SHP77 treated with DMSO at 0.1 percent for 48 hours (cell line): ENCODE measurements around the gene ULBP1.
"Not testable (repeated sequence)": the region's sequence is repeated elsewhere in the genome, so short reads cannot be mapped to it uniquely, and the experiment has no call there.

ENCODE experiments used
- DNase-seq: peaks from one replicate; lab custom pipeline; 2025; lab: John Stamatoyannopoulos, UW

The ULBP1 gene

DNA sequence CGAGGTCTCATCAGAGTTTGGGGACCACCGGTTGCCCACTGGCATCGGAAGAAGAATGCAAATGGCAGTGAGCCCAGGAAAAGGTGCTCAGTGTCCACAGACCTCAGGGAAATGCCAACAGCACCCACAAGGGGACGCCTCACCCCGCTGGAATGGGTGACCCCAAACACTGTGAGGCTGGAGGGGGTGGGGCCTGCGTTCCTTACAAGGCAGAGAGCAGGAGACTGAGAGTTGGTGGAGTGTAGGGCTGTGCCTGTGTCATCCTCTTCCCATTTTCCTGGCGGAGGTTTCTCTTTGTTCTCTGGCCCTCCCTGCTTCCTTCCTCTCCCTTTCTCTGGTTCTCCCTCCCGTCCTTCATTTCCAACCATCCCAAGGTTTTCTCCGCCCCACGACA lies 9.8 kb upstream of the ULBP1 start:
- DNase-seq: not testable (repeated sequence)

- DNase-seq: not testable (repeated sequence)
Observed at GRCh38 chr6:149954328-149954983, 9.3 kb upstream of the ULBP1 start.

DNA sequence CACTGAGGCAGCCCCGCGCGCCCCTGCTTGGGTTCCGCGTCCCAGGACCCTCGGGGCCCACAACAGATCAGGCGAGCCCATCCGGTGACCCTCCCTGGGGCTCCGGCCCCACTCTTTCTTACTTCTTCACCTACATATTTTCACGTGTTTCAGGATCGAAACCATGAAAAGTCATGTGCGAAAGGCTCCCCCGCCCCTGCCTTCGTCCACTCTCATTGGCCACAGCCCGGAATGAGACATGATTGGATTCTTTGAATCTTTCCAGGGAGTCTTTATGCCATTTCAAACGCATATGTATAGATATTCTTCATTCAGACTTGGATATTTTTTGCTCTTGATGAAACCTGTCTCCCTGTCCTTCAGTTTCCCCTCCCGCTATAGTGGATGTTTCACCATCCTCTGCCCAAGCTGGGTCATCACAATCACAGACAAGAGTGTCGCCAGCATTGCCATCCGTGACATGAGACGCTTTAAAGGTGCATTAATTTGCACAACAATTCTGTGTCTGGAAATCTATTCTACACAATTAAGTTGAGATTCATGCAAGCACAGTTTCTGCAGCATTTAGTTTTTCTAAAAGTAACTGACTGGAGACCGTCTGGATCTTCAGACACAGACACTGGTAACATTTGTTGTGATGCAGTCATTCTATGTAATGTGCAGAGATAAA lies 8.6 kb upstream of the ULBP1 start:
- DNase-seq: not testable (repeated sequence)

- not testable (repeated sequence) for DNase-seq
Observed at GRCh38 chr6:149955654-149956317, 8.0 kb upstream of the ULBP1 start.

GRCh38 chr6:149958124-149958523 lies 5.6 kb upstream of the ULBP1 start:
- not testable (repeated sequence) for DNase-seq

- DNase-seq: not testable (repeated sequence)
Observed at GRCh38 chr6:149959806-149960205, 3.9 kb upstream of the ULBP1 start.

DNA sequence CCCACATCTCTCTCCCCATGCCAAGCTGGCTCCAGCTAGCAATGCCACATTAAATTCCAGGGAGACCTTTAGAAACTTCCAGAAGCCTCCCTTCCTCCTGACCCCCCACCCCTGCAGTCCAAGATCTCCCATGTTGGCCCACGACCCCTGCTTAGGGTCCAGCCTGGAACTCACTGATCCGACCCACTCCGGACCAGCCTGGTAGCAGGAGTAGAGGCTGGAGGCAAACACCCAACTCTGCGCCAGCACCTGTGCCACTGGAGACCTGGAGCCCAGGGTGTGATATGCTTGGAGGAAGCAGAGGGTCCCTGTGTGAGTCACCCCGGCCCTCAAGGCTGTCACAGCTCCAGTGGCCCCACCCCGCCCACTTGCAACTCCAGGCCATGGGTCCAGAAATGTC lies 3.3 kb upstream of the ULBP1 start:
- no peak for DNase-seq

DNA sequence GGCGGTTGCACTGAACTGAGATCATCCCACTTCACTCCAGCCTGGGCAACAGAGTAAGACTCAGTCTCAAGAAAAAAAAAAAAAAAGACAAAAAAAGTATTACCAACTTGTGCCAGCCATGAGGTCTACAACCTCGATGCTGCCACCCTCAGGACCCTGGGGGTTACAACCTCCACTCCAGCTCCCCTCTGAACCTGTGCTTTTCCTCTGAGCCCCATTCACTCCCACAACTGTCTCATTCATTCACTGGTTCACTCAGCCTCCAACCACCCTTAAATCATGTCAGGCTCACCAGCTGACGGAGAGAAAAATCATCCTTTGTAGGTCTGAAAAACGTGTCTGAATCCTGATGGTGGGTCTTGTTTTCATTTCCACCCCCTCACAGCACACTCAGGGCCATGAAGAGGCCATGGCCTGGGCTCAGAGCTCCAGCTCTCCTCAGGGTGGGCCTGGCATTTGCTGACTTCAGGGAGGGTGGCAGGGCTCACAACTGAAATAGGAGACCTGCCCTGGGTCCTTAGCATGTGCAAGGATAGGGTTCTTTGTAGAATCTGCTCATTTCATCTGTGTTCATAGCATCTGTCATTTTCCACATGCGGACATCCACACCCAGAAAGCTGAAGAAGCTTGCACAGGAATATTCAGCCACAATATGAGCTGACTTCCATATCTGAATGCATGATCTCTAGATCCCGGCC lies 1.9 kb upstream of the ULBP1 start:
- DNase-seq: no peak

DNA sequence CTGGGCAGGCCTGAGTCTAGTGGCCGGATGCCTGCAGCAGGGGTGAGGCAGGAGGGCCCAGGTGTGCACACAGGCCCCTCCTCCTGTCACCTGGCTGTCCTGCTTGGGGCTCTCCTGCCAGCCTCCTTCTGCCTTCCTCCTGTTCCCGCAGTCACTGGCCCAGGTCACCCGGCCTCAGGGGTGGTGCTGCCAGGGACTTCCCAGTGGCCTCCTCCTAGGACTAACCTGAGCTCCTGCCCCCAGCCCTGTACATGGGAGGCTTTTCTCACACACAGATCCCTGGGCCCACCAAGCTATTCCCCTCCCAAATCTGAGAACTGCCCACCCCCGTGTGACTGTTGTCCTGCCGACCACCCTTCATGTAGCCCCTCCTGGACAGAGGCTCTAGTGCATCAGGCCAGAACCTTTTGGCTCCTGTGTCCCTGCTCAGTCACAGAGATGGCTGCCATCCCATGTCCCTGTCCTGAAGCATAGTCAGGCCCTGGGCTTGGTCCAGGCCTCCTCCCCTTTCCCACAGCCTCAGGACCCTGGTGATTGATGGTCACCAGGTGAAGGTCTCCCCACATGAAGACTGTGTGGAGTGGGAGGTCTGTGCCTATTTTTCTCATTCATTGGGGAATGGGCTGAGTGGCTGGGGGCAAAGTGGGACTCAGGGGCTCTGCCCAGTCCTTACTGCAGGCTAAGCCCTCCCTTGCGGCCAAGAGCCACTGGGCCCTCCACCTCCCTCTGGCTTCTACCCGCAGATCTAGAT lies 1.1 kb upstream of the ULBP1 start:
- DNase-seq: no peak

DNA sequence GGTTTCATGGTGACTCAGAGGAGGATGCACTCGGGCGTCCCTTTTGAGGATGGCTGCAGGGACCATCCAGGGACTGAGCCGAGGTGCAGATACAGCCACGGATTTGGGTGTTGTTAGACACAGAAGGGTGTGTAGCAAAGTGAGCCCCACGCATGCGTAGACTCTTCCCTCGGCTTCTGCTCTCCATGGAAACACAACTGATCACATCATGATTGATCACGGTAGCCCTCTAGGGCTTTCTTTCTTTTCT lies 606 bp upstream of the ULBP1 start:
- DNase-seq: no peak

GRCh38 chr6:149964308-149965193 lies 808 bp downstream of the ULBP1 start:
- no peak for DNase-seq

DNA sequence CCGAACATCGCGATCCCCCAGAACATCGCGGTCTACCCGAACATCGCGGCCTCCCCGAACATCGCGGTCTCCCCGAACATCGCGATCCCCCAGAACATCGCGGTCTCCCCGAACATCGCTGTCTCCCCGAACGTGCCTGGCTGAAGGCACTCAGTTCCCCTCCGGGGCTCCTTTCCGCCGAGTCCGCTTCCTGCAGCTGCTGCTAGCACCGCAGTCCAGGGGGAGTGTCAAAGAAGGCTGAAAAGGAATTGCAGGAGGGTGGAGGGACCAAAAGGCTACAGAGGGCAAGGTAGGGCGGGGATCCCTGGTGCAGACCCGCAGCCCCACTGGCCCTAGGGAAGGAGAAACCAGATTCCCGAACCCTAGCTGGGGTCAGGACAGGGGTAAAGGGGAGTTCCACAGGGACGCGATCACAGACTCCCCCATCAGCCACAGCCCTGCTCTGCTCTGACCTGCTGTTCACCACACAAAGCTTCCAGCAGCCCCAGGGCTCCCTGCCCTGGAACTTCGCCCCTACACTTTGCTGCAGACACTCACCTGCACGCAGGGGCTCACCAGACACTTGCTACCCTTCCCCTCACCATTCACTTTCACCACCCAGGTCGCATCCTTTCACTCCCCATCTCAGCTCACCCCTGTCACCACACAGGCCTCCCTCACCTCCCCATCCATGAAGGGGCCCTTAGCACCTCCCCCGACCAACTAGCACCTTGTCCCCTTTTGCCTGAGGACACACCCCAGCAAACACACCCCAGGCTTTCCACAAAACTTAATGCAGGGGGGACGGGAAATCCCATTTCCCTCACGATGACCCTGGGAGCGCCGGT lies 1.7 kb downstream of the ULBP1 start:
- DNase-seq: no peak

DNA sequence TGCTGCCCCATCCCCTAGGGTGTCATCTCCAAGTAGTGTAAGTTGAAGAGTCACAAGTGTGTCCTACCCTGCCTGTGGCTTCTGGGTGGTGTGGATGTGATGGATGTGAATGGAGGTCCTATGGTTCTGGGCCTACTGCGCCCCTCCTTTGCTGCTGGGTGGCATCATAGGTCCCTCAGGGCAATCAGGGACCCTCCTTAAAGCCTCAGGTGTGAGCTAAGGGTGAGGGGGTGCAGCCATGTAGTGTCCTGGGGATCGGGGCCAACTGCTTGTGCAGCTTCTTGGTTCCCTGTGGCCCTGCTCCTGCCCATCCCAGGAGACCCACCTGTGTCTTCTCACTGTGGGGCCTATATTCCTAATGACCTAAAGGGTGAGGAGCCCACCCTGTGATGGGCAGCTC lies 2.6 kb downstream of the ULBP1 start:
- DNase-seq: not testable (repeated sequence)

DNA sequence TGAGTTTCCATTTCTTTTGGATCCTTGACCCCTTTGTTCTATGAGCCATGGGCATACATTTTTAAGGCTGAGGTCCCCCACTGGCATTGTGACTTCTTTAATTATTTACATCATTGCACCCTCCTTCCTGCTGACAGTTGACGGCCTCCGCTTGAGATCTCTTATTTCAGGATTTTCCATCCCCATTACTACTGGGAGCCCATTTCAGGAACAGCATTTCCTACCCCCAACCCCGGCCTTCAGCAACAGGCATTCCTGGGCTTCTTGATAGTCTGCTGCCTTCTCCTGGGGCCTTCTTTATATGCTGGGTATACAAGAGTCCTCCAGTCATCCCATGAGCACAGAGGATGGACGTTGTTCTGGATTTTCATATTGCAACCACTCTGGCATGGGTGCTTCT lies 3.8 kb downstream of the ULBP1 start:
- no peak for DNase-seq

DNA sequence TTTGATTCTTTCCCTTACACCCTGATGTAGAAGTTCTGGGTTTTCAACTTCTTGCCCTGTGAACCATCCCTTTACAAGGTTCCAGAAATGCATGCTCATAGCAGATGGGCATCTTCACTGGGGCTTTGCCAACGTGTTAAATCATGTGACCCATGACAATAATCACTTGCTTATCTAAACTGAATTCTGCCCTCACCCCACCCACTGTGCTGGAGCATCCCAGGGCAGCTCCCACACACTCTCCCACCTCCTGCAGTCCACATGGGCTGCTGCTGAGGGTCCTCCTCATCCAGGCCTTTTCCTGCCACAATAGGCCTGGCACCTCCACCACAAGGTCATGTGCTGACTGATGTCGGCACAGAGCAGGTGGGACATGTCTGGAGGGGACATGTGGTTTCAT lies 4.3 kb downstream of the ULBP1 start:
- not testable (repeated sequence) for DNase-seq

DNA sequence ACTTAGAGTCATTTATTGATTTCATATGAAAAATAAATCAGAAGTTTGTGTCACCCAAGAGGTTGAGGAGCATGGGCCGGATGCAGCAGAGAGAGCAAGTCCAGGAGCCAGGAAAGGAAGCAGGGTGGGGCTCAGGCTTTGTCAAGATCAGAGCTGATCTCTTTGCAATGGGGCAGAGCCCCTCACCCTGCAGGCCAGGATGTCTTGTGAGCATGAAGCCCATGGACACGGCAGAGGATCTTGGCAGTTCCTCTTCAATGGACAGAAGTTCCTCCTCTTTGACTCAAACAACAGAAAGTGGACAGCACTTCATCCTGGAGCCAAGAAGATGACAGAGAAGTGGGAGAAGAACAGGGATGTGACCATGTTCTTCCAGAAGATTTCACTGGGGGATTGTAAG lies 5.2 kb downstream of the ULBP1 start:
- not testable (repeated sequence) for DNase-seq

DNA sequence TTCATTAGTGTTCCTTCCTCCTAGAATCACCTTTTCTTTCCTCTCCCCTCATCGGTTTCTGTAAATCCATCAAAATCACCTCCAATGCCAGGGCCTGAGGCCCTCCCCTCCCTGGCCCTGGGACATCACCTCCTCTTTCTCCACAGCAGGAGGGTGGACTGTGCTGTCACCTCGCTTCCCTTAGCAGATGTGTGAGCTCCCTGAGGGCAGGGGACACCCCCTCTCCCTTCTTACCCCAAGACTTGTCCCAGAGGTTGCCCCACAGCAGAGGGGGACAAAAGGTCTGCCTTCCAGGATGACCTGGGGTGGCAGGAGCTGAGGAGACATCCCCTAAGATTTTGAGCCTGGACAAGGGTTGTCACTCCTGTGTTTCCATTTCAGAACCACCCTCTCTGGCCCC lies 5.9 kb downstream of the ULBP1 start:
- no peak for DNase-seq

- DNase-seq: not testable (repeated sequence)
Observed at GRCh38 chr6:149974394-149974793, 10.7 kb downstream of the ULBP1 start.

DNA sequence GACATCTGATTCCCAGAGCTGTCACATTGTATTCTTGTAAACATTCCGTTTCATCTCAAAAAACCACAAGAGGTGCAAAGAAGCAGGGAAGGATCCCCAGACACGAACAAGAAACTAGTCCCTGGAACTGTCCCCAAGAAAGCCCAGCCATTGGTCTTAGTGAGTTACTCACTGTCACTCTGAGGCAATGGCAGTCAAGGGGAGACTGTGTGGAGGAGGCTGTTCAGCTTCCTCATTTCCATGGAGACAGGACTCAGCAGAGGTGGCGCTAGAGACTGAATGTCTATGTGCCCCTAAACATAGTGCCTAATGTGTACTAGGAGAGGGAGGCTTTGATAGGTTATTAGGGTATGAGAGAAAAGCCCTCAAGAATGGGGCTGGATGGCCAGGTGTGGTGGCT lies 11.1 kb downstream of the ULBP1 start:
- DNase-seq: no peak

DNA sequence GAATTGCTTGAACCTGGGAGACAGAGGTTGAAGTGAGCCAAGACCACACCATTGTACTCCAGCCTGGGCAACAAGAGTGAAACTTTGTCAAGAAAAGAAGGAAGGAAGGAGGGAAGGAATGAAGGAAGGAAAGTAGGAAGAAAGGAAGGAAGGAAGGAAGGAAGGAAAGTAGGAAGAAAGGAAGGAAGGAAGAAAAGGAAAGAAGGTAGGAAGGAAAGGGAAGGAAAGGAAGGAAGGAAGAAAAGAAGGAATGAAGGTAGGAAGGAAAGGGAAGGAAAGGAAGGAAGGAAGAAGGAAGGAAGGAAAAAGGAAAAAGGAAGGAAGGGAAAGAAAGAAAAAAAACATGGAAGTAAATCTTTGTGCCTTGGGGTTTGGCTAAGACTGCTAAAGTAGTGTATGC lies 11.7 kb downstream of the ULBP1 start:
- no peak for DNase-seq
